ENCODE results near the gene ANKRD12. TPM values are rescaled to one million over a fixed set of nuclear protein-coding genes. Genes with fewer than 3 reads are reported as not detected.
A peak's percentile ranks its signal among the peaks of the same experiment; 100 is the strongest.

ANKRD12 gene
- total and polyA plus RNA-seq, 4 donors, result 2.7 to 59.7 (median 17.3) TPM

DNA sequence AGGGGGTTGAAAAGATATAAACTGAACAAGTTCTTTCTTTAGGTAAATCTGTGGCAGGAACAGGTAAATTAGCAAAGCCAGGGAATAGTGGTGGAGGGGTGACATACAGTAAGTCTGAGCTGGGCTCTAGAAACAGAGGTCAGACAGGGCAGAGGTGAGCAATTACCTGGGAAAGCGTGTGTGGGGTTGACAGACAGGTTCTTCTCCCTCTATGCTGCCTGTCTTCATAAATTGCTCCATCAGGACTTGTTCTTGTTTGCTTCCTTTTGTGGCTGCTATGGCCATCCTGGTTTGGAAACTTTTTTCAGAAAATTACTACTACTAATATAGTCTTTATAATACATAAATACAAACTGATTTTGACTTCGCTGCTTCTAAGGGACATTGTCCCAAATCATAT is 3.4 kb upstream of the ANKRD12 start (continued):
- TF ChIP-seq JUND (IDR thresholded peaks at IDR 0.05), result no peak

DNA sequence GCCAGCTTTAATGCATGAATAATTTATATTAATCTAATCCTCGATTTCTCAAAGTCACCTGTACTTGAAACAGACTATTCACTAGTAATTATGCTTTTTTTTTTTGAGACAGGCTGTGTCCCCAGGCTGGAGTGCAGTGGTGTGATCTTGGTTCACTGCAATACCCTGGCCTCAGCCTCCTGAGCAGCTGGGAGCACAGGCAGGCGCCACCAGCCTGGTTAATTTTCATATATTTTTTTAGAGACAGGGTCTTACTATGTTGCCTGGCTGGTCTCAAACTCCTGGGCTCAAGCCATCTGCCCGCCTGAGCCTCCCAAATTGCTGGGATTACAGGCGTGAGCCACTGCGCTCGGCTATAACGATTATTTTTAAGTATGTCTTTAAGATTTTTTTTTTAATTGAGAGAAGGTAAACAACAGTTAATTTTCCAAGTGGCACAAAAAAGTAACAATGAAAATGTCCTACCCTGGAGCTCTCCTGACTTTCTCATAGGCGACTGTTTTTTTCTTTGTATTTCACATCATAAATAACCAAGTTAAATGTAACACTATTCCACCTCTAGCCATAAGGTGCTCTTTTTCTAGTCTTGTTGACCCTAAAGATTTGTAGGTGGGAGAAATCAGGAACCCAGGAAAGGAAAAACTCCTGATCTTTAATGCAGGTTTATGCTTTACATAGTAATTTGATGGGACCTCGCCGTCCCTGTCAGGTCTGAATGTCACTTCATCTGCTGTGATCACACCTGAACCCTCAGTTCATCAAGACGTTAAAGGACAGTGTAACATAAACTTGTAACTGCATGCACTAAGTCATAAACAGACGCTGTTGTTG is 1.3 kb upstream of the ANKRD12 start:
- peak overlapping the region; percentile 58 to 72 (median 60) for H3K4me3 ChIP-seq (ENCODE audit: low read depth in 1 of 3, low read length in 3 of 3)
- no peaks in the 10 kb centered on the region for H3K9me3 ChIP-seq (ENCODE audit: control insufficient read depth in 4 of 4, low read length in 3 of 4)
- WGBS, result 34% methylated on average over 12 of the region's 12 CpGs
- TF ChIP-seq HNF4G (IDR thresholded peaks at IDR 0.05) (no peak), RXRA (IDR thresholded peaks at IDR 0.05) (no peak), EGR1 (IDR thresholded peaks at IDR 0.05; ENCODE audit: low read depth in 2 of 2) (no peak), SP1 (IDR thresholded peaks at IDR 0.05) (no peak), YY1 (IDR thresholded peaks at IDR 0.05) (no peak), FOXA2 (IDR thresholded peaks at IDR 0.05) (no peak), NR2F2 (IDR thresholded peaks at IDR 0.05) (no peak)
- TF ChIP-seq, protein P1, sequence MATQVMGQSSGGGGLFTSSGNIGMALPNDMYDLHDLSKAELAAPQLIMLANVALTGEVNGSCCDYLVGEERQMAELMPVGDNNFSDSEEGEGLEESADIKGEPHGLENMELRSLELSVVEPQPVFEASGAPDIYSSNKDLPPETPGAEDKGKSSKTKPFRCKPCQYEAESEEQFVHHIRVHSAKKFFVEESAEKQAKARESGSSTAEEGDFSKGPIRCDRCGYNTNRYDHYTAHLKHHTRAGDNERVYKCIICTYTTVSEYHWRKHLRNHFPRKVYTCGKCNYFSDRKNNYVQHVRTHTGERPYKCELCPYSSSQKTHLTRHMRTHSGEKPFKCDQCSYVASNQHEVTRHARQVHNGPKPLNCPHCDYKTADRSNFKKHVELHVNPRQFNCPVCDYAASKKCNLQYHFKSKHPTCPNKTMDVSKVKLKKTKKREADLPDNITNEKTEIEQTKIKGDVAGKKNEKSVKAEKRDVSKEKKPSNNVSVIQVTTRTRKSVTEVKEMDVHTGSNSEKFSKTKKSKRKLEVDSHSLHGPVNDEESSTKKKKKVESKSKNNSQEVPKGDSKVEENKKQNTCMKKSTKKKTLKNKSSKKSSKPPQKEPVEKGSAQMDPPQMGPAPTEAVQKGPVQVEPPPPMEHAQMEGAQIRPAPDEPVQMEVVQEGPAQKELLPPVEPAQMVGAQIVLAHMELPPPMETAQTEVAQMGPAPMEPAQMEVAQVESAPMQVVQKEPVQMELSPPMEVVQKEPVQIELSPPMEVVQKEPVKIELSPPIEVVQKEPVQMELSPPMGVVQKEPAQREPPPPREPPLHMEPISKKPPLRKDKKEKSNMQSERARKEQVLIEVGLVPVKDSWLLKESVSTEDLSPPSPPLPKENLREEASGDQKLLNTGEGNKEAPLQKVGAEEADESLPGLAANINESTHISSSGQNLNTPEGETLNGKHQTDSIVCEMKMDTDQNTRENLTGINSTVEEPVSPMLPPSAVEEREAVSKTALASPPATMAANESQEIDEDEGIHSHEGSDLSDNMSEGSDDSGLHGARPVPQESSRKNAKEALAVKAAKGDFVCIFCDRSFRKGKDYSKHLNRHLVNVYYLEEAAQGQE (IDR thresholded peaks at IDR 0.05), result no peak
- TF ChIP-seq, protein P2, sequence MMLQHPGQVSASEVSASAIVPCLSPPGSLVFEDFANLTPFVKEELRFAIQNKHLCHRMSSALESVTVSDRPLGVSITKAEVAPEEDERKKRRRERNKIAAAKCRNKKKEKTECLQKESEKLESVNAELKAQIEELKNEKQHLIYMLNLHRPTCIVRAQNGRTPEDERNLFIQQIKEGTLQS (IDR thresholded peaks at IDR 0.05), result no peak
- TF ChIP-seq, protein P3, sequence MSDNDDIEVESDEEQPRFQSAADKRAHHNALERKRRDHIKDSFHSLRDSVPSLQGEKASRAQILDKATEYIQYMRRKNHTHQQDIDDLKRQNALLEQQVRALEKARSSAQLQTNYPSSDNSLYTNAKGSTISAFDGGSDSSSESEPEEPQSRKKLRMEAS (IDR thresholded peaks at IDR 0.05), result no peak
- H3K9ac ChIP-seq (ENCODE audit: low read depth in 1 of 2, low read length in 2 of 2), result peak overlapping the region; percentile 84 to 90
- peaks cover 0 to 53% (median 45%) of the 10 kb centered on the region in 4 donors for H3K4me1 ChIP-seq (ENCODE audit: control insufficient read depth in 4 of 4, insufficient read depth in 4 of 4, low read length in 3 of 4)
- no peaks in the 10 kb centered on the region for H3K27me3 ChIP-seq (ENCODE audit: control insufficient read depth in 4 of 4, insufficient read depth in 4 of 4, low read length in 3 of 4)
- peak overlapping the region; percentile 96 to 98 for H3K27ac ChIP-seq (ENCODE audit: low read depth in 1 of 2, low read length in 2 of 2)
- DNase-seq (ENCODE audit: low spot score), result no peak
- peaks cover 0 to 16% (median 8%) of the 10 kb centered on the region in 4 donors for H3K36me3 ChIP-seq (ENCODE audit: control insufficient read depth in 4 of 4, insufficient read depth in 3 of 4, low read depth in 1 of 4, low read length in 3 of 4)

DNA sequence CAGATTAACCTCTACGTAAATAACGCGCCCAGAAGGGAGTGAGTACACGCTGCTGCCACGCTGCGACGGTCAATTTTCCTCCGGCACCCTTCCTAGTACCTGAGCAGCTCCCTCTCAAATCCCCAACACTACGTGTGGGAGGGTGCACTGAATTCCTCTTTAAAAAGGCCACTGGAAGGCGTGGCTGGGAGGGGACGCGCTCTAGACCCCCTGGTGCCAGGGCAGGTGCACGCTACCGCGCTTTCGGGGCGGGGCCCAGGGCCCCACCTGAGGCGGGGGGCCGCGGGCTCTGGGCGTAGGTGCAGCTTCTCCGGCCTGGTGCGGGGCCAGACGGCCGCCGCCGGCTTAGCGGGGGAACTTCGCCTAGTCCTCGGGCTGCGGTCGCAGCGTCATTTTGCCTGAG is 668 bp upstream of the ANKRD12 start:
- H3K4me3 ChIP-seq (ENCODE audit: low read depth in 1 of 3, low read length in 3 of 3), result peak overlapping the region; percentile 58 to 72 (median 60)
- under 1% methylated on average over 33 of the region's 33 CpGs for WGBS
- peak overlapping the region; percentile 84 to 90 for H3K9ac ChIP-seq (ENCODE audit: low read depth in 1 of 2, low read length in 2 of 2)
- H3K9me3 ChIP-seq (ENCODE audit: control insufficient read depth in 4 of 4, low read length in 3 of 4), result no peaks in the 10 kb centered on the region
- peak overlapping the region; percentile 96 to 98 for H3K27ac ChIP-seq (ENCODE audit: low read depth in 1 of 2, low read length in 2 of 2)
- peaks cover 0 to 14% (median 6%) of the 10 kb centered on the region in 4 donors for H3K36me3 ChIP-seq (ENCODE audit: control insufficient read depth in 4 of 4, insufficient read depth in 3 of 4, low read depth in 1 of 4, low read length in 3 of 4)
- peaks cover 0 to 59% (median 47%) of the 10 kb centered on the region in 4 donors for H3K4me1 ChIP-seq (ENCODE audit: control insufficient read depth in 4 of 4, insufficient read depth in 4 of 4, low read length in 3 of 4)
- TF ChIP-seq FOXA1 (IDR thresholded peaks at IDR 0.05) (no peak), EGR1 (IDR thresholded peaks at IDR 0.05; ENCODE audit: low read depth in 2 of 2) (no peak), HNF4G (IDR thresholded peaks at IDR 0.05) (no peak), YY1 (IDR thresholded peaks at IDR 0.05) (no peak), RAD21 (IDR thresholded peaks at IDR 0.05) (no peak), RXRA (IDR thresholded peaks at IDR 0.05) (no peak), JUND (IDR thresholded peaks at IDR 0.05) (peak in 1 of 2 donors; percentile 8), TAF1 (conservative IDR thresholded peaks at IDR 0.05) (no peak), FOXA2 (IDR thresholded peaks at IDR 0.05) (peak; percentile 46), HNF4A (conservative IDR thresholded peaks at IDR 0.05) (no peak), SP1 (IDR thresholded peaks at IDR 0.05) (no peak)
- TF ChIP-seq, protein P4, sequence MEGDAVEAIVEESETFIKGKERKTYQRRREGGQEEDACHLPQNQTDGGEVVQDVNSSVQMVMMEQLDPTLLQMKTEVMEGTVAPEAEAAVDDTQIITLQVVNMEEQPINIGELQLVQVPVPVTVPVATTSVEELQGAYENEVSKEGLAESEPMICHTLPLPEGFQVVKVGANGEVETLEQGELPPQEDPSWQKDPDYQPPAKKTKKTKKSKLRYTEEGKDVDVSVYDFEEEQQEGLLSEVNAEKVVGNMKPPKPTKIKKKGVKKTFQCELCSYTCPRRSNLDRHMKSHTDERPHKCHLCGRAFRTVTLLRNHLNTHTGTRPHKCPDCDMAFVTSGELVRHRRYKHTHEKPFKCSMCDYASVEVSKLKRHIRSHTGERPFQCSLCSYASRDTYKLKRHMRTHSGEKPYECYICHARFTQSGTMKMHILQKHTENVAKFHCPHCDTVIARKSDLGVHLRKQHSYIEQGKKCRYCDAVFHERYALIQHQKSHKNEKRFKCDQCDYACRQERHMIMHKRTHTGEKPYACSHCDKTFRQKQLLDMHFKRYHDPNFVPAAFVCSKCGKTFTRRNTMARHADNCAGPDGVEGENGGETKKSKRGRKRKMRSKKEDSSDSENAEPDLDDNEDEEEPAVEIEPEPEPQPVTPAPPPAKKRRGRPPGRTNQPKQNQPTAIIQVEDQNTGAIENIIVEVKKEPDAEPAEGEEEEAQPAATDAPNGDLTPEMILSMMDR (IDR thresholded peaks at IDR 0.05; ENCODE audit: low read depth, low read length, missing input control), result no peak
- TF ChIP-seq, protein P2 (IDR thresholded peaks at IDR 0.05), result no peak
- TF ChIP-seq, protein P3 (IDR thresholded peaks at IDR 0.05), result peak; percentile 33
- no peak for DNase-seq (ENCODE audit: low spot score)
- no peaks in the 10 kb centered on the region for H3K27me3 ChIP-seq (ENCODE audit: control insufficient read depth in 4 of 4, insufficient read depth in 4 of 4, low read length in 3 of 4)

Measured in liver (tissue), 9 donors.